Naive B cell (primary cell): ENCODE data around the gene STX8. TPM values are rescaled to one million over a fixed set of nuclear protein-coding genes. Genes with fewer than 3 reads are reported as not detected.
"Not testable (repeated sequence)": the region's sequence is repeated elsewhere in the genome, so short reads cannot be mapped to it uniquely, and the experiment has no call there.

Experiments used
- ATAC-seq, 2 donors: fragments of 150-1000 bp; cut with Tn5 transposase; 2 replicates each; pipeline ENCODE4 v1.10.0; 2021; ENCODE audit warnings: low read depth in 2 of 2, mild to moderate bottlenecking in 2 of 2, moderate library complexity in 2 of 2
- DNase-seq: peaks from one replicate; pipeline ENCODE4 v3.0.0; 2022
- H3K27ac Mint-ChIP-seq, 6 donors: one replicate each; pipeline ENCODE4 v1.8.0; 2020 to 2022; ENCODE audit warnings: mild to moderate bottlenecking in 6 of 6, mixed read lengths in 6 of 6, moderate library complexity in 5 of 6, inconsistent platforms in 2 of 6
- H3K27me3 Mint-ChIP-seq, 3 donors: one replicate each; pipeline ENCODE4 v1.8.0; 2021 to 2022; ENCODE audit warnings: mixed read lengths in 3 of 3, mild to moderate bottlenecking in 1 of 3
- H3K36me3 Mint-ChIP-seq, 2 donors: one replicate each; pipeline ENCODE4 v1.8.0; 2020 to 2022; ENCODE audit warnings: mixed read lengths in 2 of 2, inconsistent platforms in 1 of 2, mild to moderate bottlenecking in 1 of 2
- H3K4me1 Mint-ChIP-seq, 3 donors: one replicate each; pipeline ENCODE4 v1.8.0; 2020 to 2022; ENCODE audit warnings: mixed read lengths in 3 of 3, inconsistent platforms in 1 of 3, mild to moderate bottlenecking in 1 of 3, moderate library complexity in 1 of 3
- H3K4me3 Mint-ChIP-seq, 8 donors: one replicate each; pipeline ENCODE4 v1.8.0; 2020 to 2022; ENCODE audit warnings: mild to moderate bottlenecking in 8 of 8, mixed read lengths in 8 of 8, moderate library complexity in 8 of 8, inconsistent platforms in 2 of 8
- H3K9me3 Mint-ChIP-seq, 7 donors: one replicate each; pipeline ENCODE4 v1.8.0; 2020 to 2022; ENCODE audit warnings: mixed read lengths in 7 of 7, mild to moderate bottlenecking in 5 of 7, inconsistent platforms in 2 of 7, moderate library complexity in 1 of 7
- polyA plus RNA-seq, 6 donors: library from polyadenylated mRNA; unstranded; fragments of 300-500 nt; fragmentation: Illumina TruSeq; gene quantifications; one replicate each; pipeline ENCODE4 v1.2.3, GENCODE V29; 2021; ENCODE audit warnings: low read depth in 6 of 6

STX8 gene
- polyA plus RNA-seq, 6 donors from 2014 or later: 90.4 to 141 (median 107) TPM

DNA sequence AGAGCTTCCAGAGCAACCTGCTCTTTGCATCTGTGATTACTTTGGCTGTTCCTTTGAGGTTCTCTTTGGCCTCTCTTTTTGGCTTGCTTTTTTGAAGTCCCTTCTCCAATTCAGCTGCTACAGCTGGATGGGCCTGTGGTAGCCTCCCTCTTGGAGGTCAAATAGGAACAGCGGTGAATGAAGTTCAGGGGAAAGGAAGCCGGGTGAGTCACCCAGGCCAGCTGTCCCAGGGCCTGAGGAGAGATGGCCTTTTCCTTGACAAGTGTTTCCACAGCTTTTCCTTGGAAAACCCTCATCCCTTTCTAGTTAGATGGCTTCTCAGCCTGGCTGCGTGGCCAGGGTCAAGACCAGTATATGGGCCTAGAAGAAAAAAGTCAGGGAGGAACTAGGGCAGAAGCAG, 103.1 kb downstream of the STX8 start:
- DNase-seq (no peak), ATAC-seq (no peak)
- Mint-ChIP-seq H3K27ac (peak overlapping the region in 1 of 6 donors; percentile 32), H3K36me3 (no peaks in the 10 kb centered on the region), H3K4me1 (peaks cover 9 to 28% (median 24%) of the 10 kb centered on the region in 3 donors), H3K4me3 (no peak overlapping the region), H3K27me3 (no peaks in the 10 kb centered on the region), H3K9me3 (peaks cover 0 to 1% (median 0%) of the 10 kb centered on the region in 7 donors)

- no peak for DNase-seq
- peaks cover 0 to 1% (median 0%) of the 10 kb centered on the region in 7 donors for H3K9me3 Mint-ChIP-seq
- H3K27ac Mint-ChIP-seq: no peak overlapping the region
- no peak for ATAC-seq
- H3K4me1 Mint-ChIP-seq: peaks cover 9 to 28% (median 24%) of the 10 kb centered on the region in 3 donors
- H3K27me3 Mint-ChIP-seq: no peaks in the 10 kb centered on the region
- H3K36me3 Mint-ChIP-seq: no peaks in the 10 kb centered on the region
- no peak overlapping the region for H3K4me3 Mint-ChIP-seq
These were observed 103.5 kb downstream of the STX8 start for GRCh38 chr17:9472094-9472493.

- ATAC-seq (no peak), DNase-seq (no peak)
- H3K4me1 Mint-ChIP-seq: peaks cover 9 to 29% (median 24%) of the 10 kb centered on the region in 3 donors
- no peaks in the 10 kb centered on the region for H3K36me3 Mint-ChIP-seq
- H3K27me3 Mint-ChIP-seq: no peaks in the 10 kb centered on the region
- H3K9me3 Mint-ChIP-seq: peaks cover 0 to 1% (median 0%) of the 10 kb centered on the region in 7 donors
- peak overlapping the region in 5 of 6 donors; percentile 2 to 78 (median 58) for H3K27ac Mint-ChIP-seq
- H3K4me3 Mint-ChIP-seq: no peak overlapping the region
These were observed 105.4 kb downstream of the STX8 start for GRCh38 chr17:9470171-9470570.

DNA sequence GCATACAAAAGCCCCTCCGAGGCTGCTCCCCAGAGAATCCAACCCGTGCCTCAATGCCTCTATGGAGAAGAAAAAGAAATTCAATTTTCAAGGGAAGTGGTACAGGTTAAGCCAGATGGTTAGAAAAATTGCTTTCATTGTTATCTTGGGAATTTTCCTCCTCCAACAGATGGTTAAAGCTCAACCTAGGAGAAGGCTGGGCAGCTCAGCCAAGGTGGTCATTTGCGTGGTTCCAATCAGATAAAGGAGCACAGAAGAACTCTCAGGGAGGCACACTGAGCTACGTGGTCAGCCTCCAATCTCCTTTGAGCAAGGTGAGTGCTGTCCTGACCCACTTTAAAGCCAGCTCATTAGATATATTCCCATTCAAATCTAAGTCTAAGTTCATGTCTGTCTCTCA, 106.7 kb downstream of the STX8 start:
- Mint-ChIP-seq H3K27ac (peak overlapping the region in 2 of 6 donors; percentile 53 to 93), H3K27me3 (no peaks in the 10 kb centered on the region), H3K4me3 (no peak overlapping the region), H3K9me3 (peaks cover 0 to 1% (median 0%) of the 10 kb centered on the region in 7 donors), H3K36me3 (no peaks in the 10 kb centered on the region), H3K4me1 (peaks cover 14 to 39% (median 32%) of the 10 kb centered on the region in 3 donors)
- ATAC-seq (no peak), DNase-seq (no peak)

- Mint-ChIP-seq H3K9me3 (no peaks in the 10 kb centered on the region), H3K4me3 (no peak overlapping the region), H3K27ac (no peak overlapping the region), H3K4me1 (peaks cover 14 to 39% (median 32%) of the 10 kb centered on the region in 3 donors), H3K36me3 (no peaks in the 10 kb centered on the region), H3K27me3 (no peaks in the 10 kb centered on the region)
- DNase-seq: no peak
- ATAC-seq: no peak
These were observed 107.1 kb downstream of the STX8 start for GRCh38 chr17:9468532-9468931.

DNA sequence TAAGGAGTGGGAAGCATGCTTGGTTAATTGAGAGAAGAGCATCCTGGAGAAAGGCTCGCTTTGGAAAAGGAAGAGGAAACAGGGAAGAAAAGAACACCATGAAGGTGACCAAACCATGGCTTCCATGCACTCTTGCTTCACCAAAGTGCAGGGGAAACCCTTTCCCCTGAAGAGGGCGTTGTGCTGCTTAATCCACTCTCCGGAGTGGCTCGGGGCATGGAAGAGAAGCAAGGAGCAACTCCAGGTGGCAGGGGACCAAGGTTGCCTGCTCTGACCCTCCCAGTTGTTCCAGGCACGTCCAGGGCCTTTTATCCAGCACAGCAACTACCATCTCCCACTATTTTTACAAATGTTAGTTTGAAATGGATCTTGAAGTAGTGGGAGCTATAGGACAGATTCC, 108.1 kb downstream of the STX8 start:
- H3K27ac Mint-ChIP-seq: no peak overlapping the region
- no peak overlapping the region for H3K4me3 Mint-ChIP-seq
- no peak for ATAC-seq
- peaks cover 14 to 39% (median 32%) of the 10 kb centered on the region in 3 donors for H3K4me1 Mint-ChIP-seq
- H3K9me3 Mint-ChIP-seq: no peaks in the 10 kb centered on the region
- H3K36me3 Mint-ChIP-seq: no peaks in the 10 kb centered on the region
- H3K27me3 Mint-ChIP-seq: no peaks in the 10 kb centered on the region
- no peak for DNase-seq

GRCh38 chr17:9465210-9465921, 110.3 kb downstream of the STX8 start:
- no peaks in the 10 kb centered on the region for H3K9me3 Mint-ChIP-seq
- ATAC-seq: no peak
- H3K36me3 Mint-ChIP-seq: no peaks in the 10 kb centered on the region
- H3K27ac Mint-ChIP-seq: peak overlapping the region in 1 of 6 donors; percentile 18
- no peak for DNase-seq
- no peaks in the 10 kb centered on the region for H3K27me3 Mint-ChIP-seq
- H3K4me1 Mint-ChIP-seq: peaks cover 13 to 27% (median 24%) of the 10 kb centered on the region in 3 donors
- no peak overlapping the region for H3K4me3 Mint-ChIP-seq

GRCh38 chr17:9457005-9457404, 118.6 kb downstream of the STX8 start:
- Mint-ChIP-seq H3K27ac (no peak overlapping the region), H3K27me3 (no peaks in the 10 kb centered on the region), H3K9me3 (peaks cover 2 to 6% (median 5%) of the 10 kb centered on the region in 7 donors), H3K36me3 (peaks cover 6 to 16% of the 10 kb centered on the region in 2 donors), H3K4me3 (no peak overlapping the region), H3K4me1 (no peaks in the 10 kb centered on the region)
- ATAC-seq (no peak), DNase-seq (no peak)

GRCh38 chr17:9456330-9456729, 119.3 kb downstream of the STX8 start:
- Mint-ChIP-seq H3K4me1 (no peaks in the 10 kb centered on the region), H3K36me3 (peaks cover 6 to 16% of the 10 kb centered on the region in 2 donors), H3K4me3 (no peak overlapping the region), H3K27ac (no peak overlapping the region), H3K27me3 (no peaks in the 10 kb centered on the region), H3K9me3 (peaks cover 2 to 6% (median 5%) of the 10 kb centered on the region in 7 donors)
- DNase-seq (no peak), ATAC-seq (no peak)

DNA sequence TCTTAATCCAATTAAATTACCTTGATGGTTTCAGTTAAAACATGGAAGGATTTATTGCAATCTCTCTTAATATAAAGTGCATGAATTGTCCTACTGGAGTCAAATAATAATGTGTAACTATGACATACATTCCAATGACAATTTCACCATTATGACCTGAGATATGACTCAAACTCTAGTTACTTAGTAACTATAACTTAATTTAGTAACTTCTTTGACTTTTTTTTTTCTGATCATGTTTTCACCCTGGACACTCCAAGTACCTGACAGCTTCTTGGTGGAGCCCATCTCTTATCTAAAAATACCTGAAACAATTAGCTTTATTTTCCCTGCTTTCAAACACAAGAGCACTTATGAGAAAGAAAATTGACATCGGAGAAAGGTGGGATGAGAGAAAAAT, 123.7 kb downstream of the STX8 start:
- no peak for DNase-seq
- H3K36me3 Mint-ChIP-seq: peaks cover under 1 to 7% of the 10 kb centered on the region in 2 donors
- ATAC-seq: no peak
- peak overlapping the region in 2 of 6 donors; percentile 20 to 62 for H3K27ac Mint-ChIP-seq
- no peaks in the 10 kb centered on the region for H3K27me3 Mint-ChIP-seq
- H3K4me1 Mint-ChIP-seq: no peaks in the 10 kb centered on the region
- H3K9me3 Mint-ChIP-seq: no peaks in the 10 kb centered on the region
- no peak overlapping the region for H3K4me3 Mint-ChIP-seq

GRCh38 chr17:9447298-9447697, 128.3 kb downstream of the STX8 start:
- not testable (repeated sequence) for ATAC-seq, H3K9me3 Mint-ChIP-seq, H3K4me3 Mint-ChIP-seq

DNA sequence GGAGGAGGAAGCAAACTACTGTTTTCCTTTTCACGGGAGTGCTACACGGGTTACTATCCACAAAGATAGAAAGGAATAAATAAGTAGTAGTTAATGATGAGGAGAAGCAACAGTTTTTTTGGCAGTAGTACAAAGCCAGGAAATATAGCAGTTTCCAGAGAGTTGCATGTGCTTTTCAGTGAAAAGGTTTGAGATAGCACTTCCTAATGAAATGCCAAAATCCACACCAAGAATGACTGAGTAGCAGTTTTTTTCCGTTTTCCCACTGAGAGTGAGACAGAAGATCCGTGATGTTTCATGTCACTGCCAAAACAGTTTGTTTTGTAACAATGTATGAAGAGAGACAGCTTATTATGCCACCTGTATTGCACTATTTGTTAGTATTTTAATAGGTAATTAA, 129.1 kb downstream of the STX8 start:
- Mint-ChIP-seq H3K4me1 (peaks cover 0 to 6% (median 4%) of the 10 kb centered on the region in 3 donors), H3K36me3 (peaks cover 0 to 11% of the 10 kb centered on the region in 2 donors), H3K4me3 (no peak overlapping the region), H3K27ac (no peak overlapping the region), H3K27me3 (no peaks in the 10 kb centered on the region), H3K9me3 (peaks cover 0 to 9% (median 0%) of the 10 kb centered on the region in 7 donors)
- ATAC-seq: no peak
- DNase-seq: no peak

More at GRCh38 chr17:9447298-9447697, 128.3 kb downstream of the STX8 start:
- not testable (repeated sequence) for H3K4me1 Mint-ChIP-seq, H3K27ac Mint-ChIP-seq, H3K36me3 Mint-ChIP-seq, H3K27me3 Mint-ChIP-seq, DNase-seq

DNA sequence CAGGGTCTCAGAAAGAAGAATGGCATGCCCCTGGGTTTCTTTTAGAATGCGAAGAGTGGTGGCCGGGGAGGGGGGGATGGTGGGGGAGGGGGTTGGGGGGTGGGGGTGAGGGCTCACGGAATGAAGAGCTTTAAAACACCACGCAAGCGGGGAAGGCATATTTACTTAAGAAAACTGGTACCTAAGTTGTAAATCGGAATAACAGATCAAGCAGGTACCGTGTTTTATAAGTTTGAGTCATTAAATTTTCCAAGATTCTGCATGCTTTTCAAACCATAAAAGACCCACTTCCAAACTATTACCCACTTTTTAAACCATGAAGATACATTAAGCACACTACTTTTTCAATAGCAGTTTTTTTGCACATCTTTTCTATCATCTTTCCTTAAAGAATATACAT, 130.2 kb downstream of the STX8 start:
- Mint-ChIP-seq H3K4me1 (peaks cover 0 to 6% (median 4%) of the 10 kb centered on the region in 3 donors), H3K27ac (no peak overlapping the region), H3K36me3 (peaks cover 8 to 9% of the 10 kb centered on the region in 2 donors), H3K9me3 (peaks cover 0 to 9% (median 0%) of the 10 kb centered on the region in 7 donors), H3K27me3 (no peaks in the 10 kb centered on the region), H3K4me3 (no peak overlapping the region)
- ATAC-seq (no peak), DNase-seq (no peak)

DNA sequence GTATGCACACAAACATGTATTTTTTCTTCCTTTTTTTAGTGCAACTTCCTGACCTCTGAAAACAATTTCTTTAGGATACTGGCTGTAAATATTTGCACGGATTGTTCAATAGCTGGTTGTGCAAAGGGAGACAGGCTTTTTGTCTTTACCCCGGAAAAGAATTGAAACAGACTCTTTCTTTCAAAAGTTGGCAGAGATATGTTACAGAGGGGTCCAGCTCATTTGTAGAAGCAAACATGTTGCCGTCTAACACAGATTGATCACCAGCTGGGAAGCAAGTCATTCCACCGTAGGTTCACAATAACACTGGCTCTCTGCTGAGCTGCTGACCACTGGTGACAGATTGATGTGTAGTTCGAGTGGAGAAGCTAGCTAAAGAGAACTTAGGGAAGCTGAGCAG, 130.9 kb downstream of the STX8 start:
- Mint-ChIP-seq H3K4me1 (peaks cover 0 to 6% (median 4%) of the 10 kb centered on the region in 3 donors), H3K4me3 (no peak overlapping the region), H3K36me3 (peaks cover 8 to 16% of the 10 kb centered on the region in 2 donors), H3K27me3 (no peaks in the 10 kb centered on the region), H3K27ac (no peak overlapping the region), H3K9me3 (peaks cover 0 to 9% (median 0%) of the 10 kb centered on the region in 7 donors)
- no peak for ATAC-seq
- no peak for DNase-seq
